OCI-LY3 (cell line): ENCODE results near the gene CTSL.

Experiments
- H2AFZ ChIP-seq: fragments of 200-600, 300-600 bp; shearing (Covaris generic); 2 replicates; pipeline ENCODE4 v1.6.0; 2014; ENCODE audit warnings: antibody characterized with exemption, low read depth, low read length
- H3K27ac ChIP-seq: fragments of 200-600, 300-600 bp; sonication (generic); 2 replicates; pipeline ENCODE4 v1.5.1; 2014; ENCODE audit warnings: mild to moderate bottlenecking, low read length, moderate library complexity, mixed read lengths
- H3K27me3 ChIP-seq: fragments of 200-600, 300-600 bp; sonication (generic); 2 replicates; pipeline ENCODE4 v1.6.1; 2014; ENCODE audit warnings: low read depth, low read length, mixed read lengths
- H3K36me3 ChIP-seq: fragments of 200-600, 300-600 bp; sonication (generic); replicated peaks from 2 replicates; pipeline ENCODE3; 2014; ENCODE audit warnings: low read depth, low read length, mixed read lengths
- H3K4me1 ChIP-seq: fragments of 300-600, 200-600 bp; sonication (generic); 2 replicates; pipeline ENCODE4 v1.6.1; 2014; ENCODE audit warnings: low read length, mixed read lengths
- H3K4me2 ChIP-seq: fragments of 200-600, 300-600 bp; sonication (generic); 2 replicates; pipeline ENCODE4 v1.6.1; 2014; ENCODE audit warnings: low read length, mixed read lengths
- H3K4me3 ChIP-seq: fragments of 300-600, 200-600 bp; sonication (generic); 2 replicates; pipeline ENCODE4 v1.5.1; 2014; ENCODE audit warnings: antibody characterized with exemption, mild to moderate bottlenecking, low read length, moderate library complexity
- H3K79me2 ChIP-seq: fragments of 300-600, 200-600 bp; shearing (Covaris generic); 2 replicates; pipeline ENCODE4 v1.6.1; 2014; ENCODE audit warnings: mild to moderate bottlenecking, low read length, mixed read lengths
- H3K9ac ChIP-seq: fragments of 300-600, 200-600 bp; shearing (Covaris generic); 2 replicates; pipeline ENCODE4 v1.6.0; 2014; ENCODE audit warnings: mild to moderate bottlenecking, low read length, moderate library complexity
- H3K9me3 ChIP-seq: fragments of 200-600, 300-600 bp; shearing (Covaris generic); 2 replicates; pipeline ENCODE4 v1.6.1; 2014; ENCODE audit warnings: low read length, mixed read lengths; ENCODE audit not compliant: insufficient read depth
- H4K20me1 ChIP-seq: fragments of 200-600, 300-600 bp; sonication (generic); 2 replicates; pipeline ENCODE4 v1.6.1; 2016; ENCODE audit warnings: low read length, mixed read lengths; ENCODE audit not compliant: insufficient read depth
- EZH2phosphoT487 ChIP-seq: fragments of 200-600 bp; shearing (Covaris generic); IDR thresholded peaks from 2 replicates; pipeline ENCODE4 v1.6.1; 2018; ENCODE audit warnings: antibody characterized with exemption, mixed run types, low read depth
- TF ChIP-seq, protein P1 (sequence below): fragments of 200-600, 300-600 bp; sonication (generic); IDR thresholded peaks from 2 replicates; pipeline ENCODE4 v1.5.1; 2014; ENCODE audit warnings: antibody characterized with exemption, low read length, low read depth

The CTSL gene

GRCh38 chr9:87696641-87697040, 29.3 kb upstream of the CTSL start:
- Histone ChIP-seq H3K27ac (no peak overlapping the region), H2AFZ (no peak overlapping the region), H3K36me3 (no peaks in the 10 kb centered on the region), H3K9me3 (peaks cover 4% of the 10 kb centered on the region; the same call in 1 of the 2 replicates), H3K27me3 (no peaks in the 10 kb centered on the region), H3K4me3 (no peak overlapping the region), H3K79me2 (no peaks in the 10 kb centered on the region), H3K4me2 (no peak overlapping the region), H3K4me1 (no peaks in the 10 kb centered on the region), H3K9ac (no peak overlapping the region), H4K20me1 (no peaks in the 10 kb centered on the region)
- TF ChIP-seq, protein P1, sequence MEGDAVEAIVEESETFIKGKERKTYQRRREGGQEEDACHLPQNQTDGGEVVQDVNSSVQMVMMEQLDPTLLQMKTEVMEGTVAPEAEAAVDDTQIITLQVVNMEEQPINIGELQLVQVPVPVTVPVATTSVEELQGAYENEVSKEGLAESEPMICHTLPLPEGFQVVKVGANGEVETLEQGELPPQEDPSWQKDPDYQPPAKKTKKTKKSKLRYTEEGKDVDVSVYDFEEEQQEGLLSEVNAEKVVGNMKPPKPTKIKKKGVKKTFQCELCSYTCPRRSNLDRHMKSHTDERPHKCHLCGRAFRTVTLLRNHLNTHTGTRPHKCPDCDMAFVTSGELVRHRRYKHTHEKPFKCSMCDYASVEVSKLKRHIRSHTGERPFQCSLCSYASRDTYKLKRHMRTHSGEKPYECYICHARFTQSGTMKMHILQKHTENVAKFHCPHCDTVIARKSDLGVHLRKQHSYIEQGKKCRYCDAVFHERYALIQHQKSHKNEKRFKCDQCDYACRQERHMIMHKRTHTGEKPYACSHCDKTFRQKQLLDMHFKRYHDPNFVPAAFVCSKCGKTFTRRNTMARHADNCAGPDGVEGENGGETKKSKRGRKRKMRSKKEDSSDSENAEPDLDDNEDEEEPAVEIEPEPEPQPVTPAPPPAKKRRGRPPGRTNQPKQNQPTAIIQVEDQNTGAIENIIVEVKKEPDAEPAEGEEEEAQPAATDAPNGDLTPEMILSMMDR: no peak
- TF ChIP-seq EZH2phosphoT487: no peak

- H3K9me3 ChIP-seq: peaks cover 4% of the 10 kb centered on the region; the same call in 1 of the 2 replicates
- H3K79me2 ChIP-seq: no peaks in the 10 kb centered on the region
- H3K9ac ChIP-seq: no peak overlapping the region
- H2AFZ ChIP-seq: no peak overlapping the region
- H3K27me3 ChIP-seq: no peaks in the 10 kb centered on the region
- H3K27ac ChIP-seq: no peak overlapping the region
- H3K36me3 ChIP-seq: no peaks in the 10 kb centered on the region
- no peak overlapping the region for H3K4me2 ChIP-seq
- TF ChIP-seq, protein P1: no peak
- TF ChIP-seq EZH2phosphoT487: no peak
- H3K4me1 ChIP-seq: no peaks in the 10 kb centered on the region
- no peak overlapping the region for H3K4me3 ChIP-seq
- no peaks in the 10 kb centered on the region for H4K20me1 ChIP-seq
Measured at GRCh38 chr9:87698069-87698809, 27.7 kb upstream of the CTSL start.

GRCh38 chr9:87699835-87700234, 26.1 kb upstream of the CTSL start:
- Histone ChIP-seq H3K9ac (no peak overlapping the region), H3K27ac (no peak overlapping the region), H3K4me1 (no peaks in the 10 kb centered on the region), H2AFZ (no peak overlapping the region), H3K36me3 (no peaks in the 10 kb centered on the region), H3K4me3 (no peak overlapping the region), H4K20me1 (no peaks in the 10 kb centered on the region), H3K27me3 (no peaks in the 10 kb centered on the region), H3K79me2 (no peaks in the 10 kb centered on the region), H3K4me2 (no peak overlapping the region), H3K9me3 (no peaks in the 10 kb centered on the region)
- TF ChIP-seq, protein P1: no peak
- no peak for TF ChIP-seq EZH2phosphoT487

DNA sequence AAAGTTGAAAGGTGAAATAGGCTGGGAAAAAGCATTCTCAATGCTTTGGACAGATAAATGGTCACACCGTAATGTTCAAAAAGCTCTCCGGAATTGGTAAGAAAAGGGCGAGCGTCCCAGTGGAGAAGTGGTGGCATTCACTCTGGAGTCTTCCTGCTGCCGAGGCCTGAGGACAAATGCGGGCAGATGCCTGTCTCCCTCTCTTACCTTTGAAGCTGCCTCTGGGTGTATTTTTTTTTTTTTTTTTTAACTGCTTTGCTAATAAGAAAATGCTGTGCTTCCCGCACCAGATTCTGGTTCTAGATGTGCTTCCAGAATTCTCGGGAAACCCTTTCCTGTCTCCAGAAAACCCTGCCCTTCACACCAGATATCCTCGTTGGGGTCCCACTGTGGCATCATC, 24.4 kb upstream of the CTSL start:
- Histone ChIP-seq H3K4me3 (no peak overlapping the region), H2AFZ (no peak overlapping the region), H3K36me3 (no peaks in the 10 kb centered on the region), H4K20me1 (no peaks in the 10 kb centered on the region), H3K27ac (no peak overlapping the region), H3K4me1 (no peaks in the 10 kb centered on the region), H3K9ac (no peak overlapping the region), H3K9me3 (no peaks in the 10 kb centered on the region), H3K79me2 (no peaks in the 10 kb centered on the region), H3K4me2 (no peak overlapping the region), H3K27me3 (no peaks in the 10 kb centered on the region)
- TF ChIP-seq, protein P1: no peak
- no peak for TF ChIP-seq EZH2phosphoT487
